ENCODE data around the gene NCEH1. TPM values are rescaled to one million over a fixed set of nuclear protein-coding genes. Genes with fewer than 3 reads are reported as not detected.

NCEH1 gene
- polyA plus RNA-seq, 1 of the 3 experiments (the other 2 are of a cell fraction): 7.5 TPM

DNA sequence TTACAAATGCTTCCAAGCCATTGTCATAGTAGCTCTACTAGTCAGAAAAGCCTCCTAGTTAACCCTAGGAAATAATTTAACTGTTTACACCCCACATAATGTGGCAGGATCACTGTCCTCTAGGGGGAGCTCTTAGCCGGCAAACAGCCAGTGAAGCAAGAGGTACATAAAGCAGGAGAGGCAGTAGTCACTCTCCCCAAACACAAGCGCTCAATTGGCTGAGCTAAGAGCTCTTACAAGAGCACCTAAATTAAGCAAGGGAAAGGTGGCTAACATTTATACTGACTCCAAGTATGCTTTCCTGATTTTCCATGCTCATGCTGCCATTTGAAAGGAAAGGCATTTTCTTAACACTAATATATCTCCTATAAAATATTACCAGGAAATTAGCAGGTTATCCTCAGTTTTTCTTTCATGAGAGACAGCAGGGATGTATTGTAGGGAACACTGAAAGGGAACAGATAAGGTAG is 37.6 kb downstream of the NCEH1 start:
- Histone ChIP-seq H3K4me3 (ENCODE audit: low read depth in 2 of 2, low read length in 1 of 2) (no peak overlapping the region; a peak in 1 of 4 replicates), H3K9me2 (no peaks in the 10 kb centered on the region), H3K9ac (no peak overlapping the region), H3K27me3 (ENCODE audit: insufficient read depth) (no peaks in the 10 kb centered on the region), H2AFZ (ENCODE audit: low read depth) (no peak overlapping the region), H3K4me1 (ENCODE audit: control insufficient read depth in 1 of 2, insufficient read depth in 2 of 2, low read depth in 1 of 2, low read length in 1 of 2) (peaks cover 2 to 8% of the 10 kb centered on the region in 2 experiments; a peak in 3 of 4 replicates), H3K27ac (ENCODE audit: low read depth in 2 of 2, low read length in 1 of 2) (no peak overlapping the region; a peak in 1 of 4 replicates), H3K4me2 (no peak overlapping the region), H3K79me2 (ENCODE audit: insufficient read depth) (peaks cover 32% of the 10 kb centered on the region), H3K9me3 (no peaks in the 10 kb centered on the region), H3K36me3 (replicated peaks in 1 of 2; ENCODE audit: control insufficient read depth in 1 of 2, insufficient read depth in 2 of 2, low read length in 1 of 2) (no peaks in the 10 kb centered on the region), H3F3A (replicated peaks; ENCODE audit: insufficient read depth) (peaks cover 11% of the 10 kb centered on the region), H4K20me1 (ENCODE audit: insufficient read depth) (no peaks in the 10 kb centered on the region)
- ChIA-PET CTCF (interaction anchor here (0.6 to 2.9 kb wide), 24 partner anchors 9 to 371 kb away, joined by 3 to 12 read pairs (median 4); partner anchors contain the start of genes ECT2 and NCEH1), POLR2A (no interaction called here)
- 44% methylated on average over 2 of the region's 2 CpGs for WGBS (ENCODE audit: low lambda C conversion rate)
- TF ChIP-seq, protein P1, sequence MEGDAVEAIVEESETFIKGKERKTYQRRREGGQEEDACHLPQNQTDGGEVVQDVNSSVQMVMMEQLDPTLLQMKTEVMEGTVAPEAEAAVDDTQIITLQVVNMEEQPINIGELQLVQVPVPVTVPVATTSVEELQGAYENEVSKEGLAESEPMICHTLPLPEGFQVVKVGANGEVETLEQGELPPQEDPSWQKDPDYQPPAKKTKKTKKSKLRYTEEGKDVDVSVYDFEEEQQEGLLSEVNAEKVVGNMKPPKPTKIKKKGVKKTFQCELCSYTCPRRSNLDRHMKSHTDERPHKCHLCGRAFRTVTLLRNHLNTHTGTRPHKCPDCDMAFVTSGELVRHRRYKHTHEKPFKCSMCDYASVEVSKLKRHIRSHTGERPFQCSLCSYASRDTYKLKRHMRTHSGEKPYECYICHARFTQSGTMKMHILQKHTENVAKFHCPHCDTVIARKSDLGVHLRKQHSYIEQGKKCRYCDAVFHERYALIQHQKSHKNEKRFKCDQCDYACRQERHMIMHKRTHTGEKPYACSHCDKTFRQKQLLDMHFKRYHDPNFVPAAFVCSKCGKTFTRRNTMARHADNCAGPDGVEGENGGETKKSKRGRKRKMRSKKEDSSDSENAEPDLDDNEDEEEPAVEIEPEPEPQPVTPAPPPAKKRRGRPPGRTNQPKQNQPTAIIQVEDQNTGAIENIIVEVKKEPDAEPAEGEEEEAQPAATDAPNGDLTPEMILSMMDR (IDR thresholded peaks at IDR 0.05): peak; percentile 85
- TF ChIP-seq EP300 (IDR thresholded peaks at IDR 0.05; ENCODE audit: borderline replicate concordance in 1 of 2, low read depth in 1 of 2, low read length in 1 of 2) (no peak), SMC3 (IDR thresholded peaks at IDR 0.05; ENCODE audit: low read depth, low read length) (peak; percentile 29; the same call in 1 of the 2 replicates), RCOR1 (IDR thresholded peaks at IDR 0.05; ENCODE audit: low read length) (no peak), RAD21 (IDR thresholded peaks at IDR 0.05; ENCODE audit: low read length) (peak; percentile 63)
- DNase-seq: peak; percentile 32

DNA sequence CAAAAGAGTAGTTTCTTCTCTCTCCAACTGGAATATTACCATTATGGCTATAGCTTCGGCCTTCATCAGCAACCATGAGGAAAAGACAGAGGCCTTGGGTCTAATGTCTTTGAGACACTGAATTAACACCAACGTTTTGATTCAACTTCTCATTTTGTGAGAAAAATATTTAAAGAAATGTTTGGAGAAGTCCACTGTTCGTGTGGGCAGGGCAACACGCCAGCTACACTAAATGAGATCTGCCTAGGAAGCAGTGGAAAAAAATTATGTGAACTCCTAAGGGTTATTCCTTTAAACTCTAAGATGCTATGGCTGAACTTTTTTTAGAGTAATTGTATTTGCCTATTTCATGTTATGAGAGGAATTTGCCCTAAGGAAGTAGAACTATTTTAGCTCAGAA is 41.8 kb downstream of the NCEH1 start:
- Histone ChIP-seq H3K4me1 (ENCODE audit: control insufficient read depth in 1 of 2, insufficient read depth in 2 of 2, low read depth in 1 of 2, low read length in 1 of 2) (no peaks in the 10 kb centered on the region), H3K36me3 (replicated peaks in 1 of 2; ENCODE audit: control insufficient read depth in 1 of 2, insufficient read depth in 2 of 2, low read length in 1 of 2) (no peaks in the 10 kb centered on the region), H3K9me3 (no peaks in the 10 kb centered on the region), H3K4me2 (no peak overlapping the region), H4K20me1 (ENCODE audit: insufficient read depth) (no peaks in the 10 kb centered on the region), H3K27me3 (ENCODE audit: insufficient read depth) (no peaks in the 10 kb centered on the region), H3K9ac (no peak overlapping the region), H3F3A (replicated peaks; ENCODE audit: insufficient read depth) (peaks cover 6% of the 10 kb centered on the region), H3K4me3 (ENCODE audit: low read depth in 2 of 2, low read length in 1 of 2) (no peak overlapping the region), H2AFZ (ENCODE audit: low read depth) (no peak overlapping the region), H3K9me2 (no peaks in the 10 kb centered on the region), H3K79me2 (ENCODE audit: insufficient read depth) (peaks cover 17% of the 10 kb centered on the region; the same call in 1 of the 2 replicates), H3K27ac (ENCODE audit: low read depth in 2 of 2, low read length in 1 of 2) (no peak overlapping the region)
- WGBS (ENCODE audit: low lambda C conversion rate): 77% methylated on average over 4 of the region's 4 CpGs
- no peak for DNase-seq
- ChIA-PET CTCF (interaction anchor here (2.0 kb wide), 1 partner anchor 29 kb away, joined by 6 read pairs; no protein-coding TSS in a partner anchor), POLR2A (no interaction called here)
- no peak for TF ChIP-seq GATA2 (CRISPR knock-in tag; IDR thresholded peaks at IDR 0.05)
- no peak for TF ChIP-seq RFX5 (IDR thresholded peaks at IDR 0.05; ENCODE audit: low read length)
- no peak for TF ChIP-seq FOXM1 (IDR thresholded peaks at IDR 0.05; ENCODE audit: low read depth)
- TF ChIP-seq TAF1 (IDR thresholded peaks at IDR 0.05; ENCODE audit: borderline replicate concordance, low read depth, low read length): no peak
- TF ChIP-seq MEF2A (IDR thresholded peaks at IDR 0.05; ENCODE audit: borderline replicate concordance, low read depth): no peak
- TF ChIP-seq, protein P2, sequence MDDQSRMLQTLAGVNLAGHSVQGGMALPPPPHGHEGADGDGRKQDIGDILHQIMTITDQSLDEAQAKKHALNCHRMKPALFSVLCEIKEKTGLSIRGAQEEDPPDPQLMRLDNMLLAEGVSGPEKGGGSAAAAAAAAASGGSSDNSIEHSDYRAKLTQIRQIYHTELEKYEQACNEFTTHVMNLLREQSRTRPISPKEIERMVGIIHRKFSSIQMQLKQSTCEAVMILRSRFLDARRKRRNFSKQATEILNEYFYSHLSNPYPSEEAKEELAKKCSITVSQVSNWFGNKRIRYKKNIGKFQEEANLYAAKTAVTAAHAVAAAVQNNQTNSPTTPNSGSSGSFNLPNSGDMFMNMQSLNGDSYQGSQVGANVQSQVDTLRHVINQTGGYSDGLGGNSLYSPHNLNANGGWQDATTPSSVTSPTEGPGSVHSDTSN (IDR thresholded peaks at IDR 0.05): no peak
- TF ChIP-seq FOSL2 (IDR thresholded peaks at IDR 0.05; ENCODE audit: borderline replicate concordance, low read depth): no peak
- TF ChIP-seq, protein P3, sequence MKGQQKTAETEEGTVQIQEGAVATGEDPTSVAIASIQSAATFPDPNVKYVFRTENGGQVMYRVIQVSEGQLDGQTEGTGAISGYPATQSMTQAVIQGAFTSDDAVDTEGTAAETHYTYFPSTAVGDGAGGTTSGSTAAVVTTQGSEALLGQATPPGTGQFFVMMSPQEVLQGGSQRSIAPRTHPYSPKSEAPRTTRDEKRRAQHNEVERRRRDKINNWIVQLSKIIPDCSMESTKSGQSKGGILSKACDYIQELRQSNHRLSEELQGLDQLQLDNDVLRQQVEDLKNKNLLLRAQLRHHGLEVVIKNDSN (IDR thresholded peaks at IDR 0.05; ENCODE audit: borderline replicate concordance, low read depth): no peak
- no peak for TF ChIP-seq ELF1 (IDR thresholded peaks at IDR 0.05)
- no peak for TF ChIP-seq SMC3 (IDR thresholded peaks at IDR 0.05; ENCODE audit: low read depth, low read length)
- TF ChIP-seq NRF1 (IDR thresholded peaks at IDR 0.05; ENCODE audit: low read depth, low read length): no peak
- no peak for TF ChIP-seq RXRA (IDR thresholded peaks at IDR 0.05; ENCODE audit: borderline replicate concordance, low read depth)
- TF ChIP-seq, protein P4, sequence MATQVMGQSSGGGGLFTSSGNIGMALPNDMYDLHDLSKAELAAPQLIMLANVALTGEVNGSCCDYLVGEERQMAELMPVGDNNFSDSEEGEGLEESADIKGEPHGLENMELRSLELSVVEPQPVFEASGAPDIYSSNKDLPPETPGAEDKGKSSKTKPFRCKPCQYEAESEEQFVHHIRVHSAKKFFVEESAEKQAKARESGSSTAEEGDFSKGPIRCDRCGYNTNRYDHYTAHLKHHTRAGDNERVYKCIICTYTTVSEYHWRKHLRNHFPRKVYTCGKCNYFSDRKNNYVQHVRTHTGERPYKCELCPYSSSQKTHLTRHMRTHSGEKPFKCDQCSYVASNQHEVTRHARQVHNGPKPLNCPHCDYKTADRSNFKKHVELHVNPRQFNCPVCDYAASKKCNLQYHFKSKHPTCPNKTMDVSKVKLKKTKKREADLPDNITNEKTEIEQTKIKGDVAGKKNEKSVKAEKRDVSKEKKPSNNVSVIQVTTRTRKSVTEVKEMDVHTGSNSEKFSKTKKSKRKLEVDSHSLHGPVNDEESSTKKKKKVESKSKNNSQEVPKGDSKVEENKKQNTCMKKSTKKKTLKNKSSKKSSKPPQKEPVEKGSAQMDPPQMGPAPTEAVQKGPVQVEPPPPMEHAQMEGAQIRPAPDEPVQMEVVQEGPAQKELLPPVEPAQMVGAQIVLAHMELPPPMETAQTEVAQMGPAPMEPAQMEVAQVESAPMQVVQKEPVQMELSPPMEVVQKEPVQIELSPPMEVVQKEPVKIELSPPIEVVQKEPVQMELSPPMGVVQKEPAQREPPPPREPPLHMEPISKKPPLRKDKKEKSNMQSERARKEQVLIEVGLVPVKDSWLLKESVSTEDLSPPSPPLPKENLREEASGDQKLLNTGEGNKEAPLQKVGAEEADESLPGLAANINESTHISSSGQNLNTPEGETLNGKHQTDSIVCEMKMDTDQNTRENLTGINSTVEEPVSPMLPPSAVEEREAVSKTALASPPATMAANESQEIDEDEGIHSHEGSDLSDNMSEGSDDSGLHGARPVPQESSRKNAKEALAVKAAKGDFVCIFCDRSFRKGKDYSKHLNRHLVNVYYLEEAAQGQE (IDR thresholded peaks at IDR 0.05; ENCODE audit: low read depth, low read length): no peak
- TF ChIP-seq CHD2 (IDR thresholded peaks at IDR 0.05; ENCODE audit: low read length, partially characterized antibody): no peak
- TF ChIP-seq, protein P5, sequence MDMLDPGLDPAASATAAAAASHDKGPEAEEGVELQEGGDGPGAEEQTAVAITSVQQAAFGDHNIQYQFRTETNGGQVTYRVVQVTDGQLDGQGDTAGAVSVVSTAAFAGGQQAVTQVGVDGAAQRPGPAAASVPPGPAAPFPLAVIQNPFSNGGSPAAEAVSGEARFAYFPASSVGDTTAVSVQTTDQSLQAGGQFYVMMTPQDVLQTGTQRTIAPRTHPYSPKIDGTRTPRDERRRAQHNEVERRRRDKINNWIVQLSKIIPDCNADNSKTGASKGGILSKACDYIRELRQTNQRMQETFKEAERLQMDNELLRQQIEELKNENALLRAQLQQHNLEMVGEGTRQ (IDR thresholded peaks at IDR 0.05; ENCODE audit: borderline replicate concordance, low read depth, low read length): no peak
- no peak for TF ChIP-seq POLR2AphosphoS5 (IDR thresholded peaks at IDR 0.05; ENCODE audit: low read depth, low read length)
- no peak for TF ChIP-seq RAD21 (IDR thresholded peaks at IDR 0.05; ENCODE audit: low read length)
